HEK293T (cell line): ENCODE data around the gene PRTFDC1.

ENCODE experiments used
- BHLHE40 ChIP-seq: fragments of 450-650 bp; IDR thresholded peaks from 2 replicates; pipeline ENCODE4 v1.6.1; 2016; ENCODE audit warnings: mild to moderate bottlenecking, moderate library complexity, borderline replicate concordance
- ELF4 ChIP-seq: fragments of 450-650 bp; IDR thresholded peaks from 2 replicates; pipeline ENCODE4 v1.6.1; 2017; ENCODE audit warnings: antibody characterized with exemption
- FOXA1 ChIP-seq: fragments of 450-650 bp; IDR thresholded peaks from 2 replicates; pipeline ENCODE4 v1.6.1; 2016; ENCODE audit warnings: mild to moderate bottlenecking
- FOXK2 ChIP-seq: fragments of 450-650 bp; IDR thresholded peaks from 2 replicates; pipeline ENCODE4 v1.6.1; 2016; ENCODE audit warnings: mild to moderate bottlenecking
- FOXM1 ChIP-seq: fragments of 450-650 bp; IDR thresholded peaks from 2 replicates; pipeline ENCODE4 v1.6.1; 2017; ENCODE audit warnings: mild to moderate bottlenecking, borderline replicate concordance
- HDGF ChIP-seq: fragments of 450-650 bp; IDR thresholded peaks from 2 replicates; pipeline ENCODE4 v1.6.1; 2017; ENCODE audit warnings: antibody characterized with exemption, borderline replicate concordance
- L3MBTL2 ChIP-seq: fragments of 450-650 bp; conservative IDR thresholded peaks from 2 replicates; pipeline ENCODE4 v1.6.1; 2016; ENCODE audit warnings: mild to moderate bottlenecking
- LEF1 ChIP-seq: fragments of 450-650 bp; IDR thresholded peaks from 2 replicates; pipeline ENCODE4 v1.6.1; 2017; ENCODE audit warnings: mild to moderate bottlenecking, borderline replicate concordance
- NFRKB ChIP-seq: fragments of 450-650 bp; IDR thresholded peaks from 2 replicates; pipeline ENCODE4 v1.6.1; 2016; ENCODE audit warnings: mild to moderate bottlenecking, moderate library complexity
- PKNOX1 ChIP-seq: fragments of 450-650 bp; IDR thresholded peaks from 2 replicates; pipeline ENCODE4 v1.6.1; 2016
- SP1 ChIP-seq: fragments of 450-650 bp; IDR thresholded peaks from 2 replicates; pipeline ENCODE4 v1.6.1; 2017
- TARDBP ChIP-seq: fragments of 450-650 bp; IDR thresholded peaks from 2 replicates; pipeline ENCODE4 v1.6.1; 2016
- ZNF384 ChIP-seq: fragments of 450-650 bp; IDR thresholded peaks from 2 replicates; pipeline ENCODE4 v1.6.1; 2016

- TF ChIP-seq NFRKB (no peak), L3MBTL2 (no peak), BHLHE40 (no peak), FOXA1 (no peak), FOXM1 (no peak), PKNOX1 (no peak), TARDBP (no peak), SP1 (no peak), FOXK2 (no peak), ELF4 (no peak), ZNF384 (no peak), LEF1 (no peak), HDGF (no peak)
These were observed 109.5 kb downstream of the PRTFDC1 start for GRCh38 chr10:24842856-24843255.
